Left renal pelvis (tissue), 4 donors: ENCODE data around the gene TRAPPC11. TPM values are rescaled to one million over a fixed set of nuclear protein-coding genes. Genes with fewer than 3 reads are reported as not detected.

Experiments used
- DNase-seq, 4 donors: peaks; one replicate each; pipeline ENCODE4 v3.0.0-alpha.2; 2013; ENCODE audit warnings: low read depth in 4 of 4, low spot score in 3 of 4
- polyA plus RNA-seq, 4 donors: library from polyadenylated mRNA; unstranded; fragments of 120-200 nt; gene quantifications; one replicate each; pipeline ENCODE4 v1.2.1, GENCODE V29; 2013; ENCODE audit not compliant: insufficient read length in 4 of 4

Gene TRAPPC11
- polyA plus RNA-seq, 4 donors, result 36.5 to 41.4 (median 38.9) TPM

- no peak for DNase-seq
Measured at GRCh38 chr4:183755596-183755995, 96.5 kb downstream of the TRAPPC11 start.

- DNase-seq, result no peak
Measured at GRCh38 chr4:183757060-183757459, 98.0 kb downstream of the TRAPPC11 start.

- DNase-seq, result no peak
Measured at GRCh38 chr4:183758061-183758757, 99.1 kb downstream of the TRAPPC11 start.

- DNase-seq, result no peak
Measured at GRCh38 chr4:183758758-183759447, 99.8 kb downstream of the TRAPPC11 start.

- no peak for DNase-seq
Measured at GRCh38 chr4:183760326-183760725, 101.2 kb downstream of the TRAPPC11 start.

Other genes with a start within 250 kb of the TRAPPC11 start
- gene CDKN2AIP, start 214.7 kb upstream of the TRAPPC11 start, polyA plus RNA-seq, result 10 to 100 TPM; 22.6 to 44.2 (median 35.1) TPM
- 10 to 100 TPM; 21.7 to 29.1 (median 24.9) TPM for gene ING2, start 154.2 kb upstream of the TRAPPC11 start, polyA plus RNA-seq
- gene RWDD4, start 108 bp upstream of the TRAPPC11 start, polyA plus RNA-seq, result 10 to 100 TPM; 32.1 to 44.8 (median 38.5) TPM
- gene STOX2, start 246.0 kb downstream of the TRAPPC11 start, polyA plus RNA-seq, result 10 to 100 TPM in 1 of 4 donors, 1 to 10 TPM in 3; 9.0 to 13.5 (median 9.6) TPM